Neural progenitor cell (in vitro differentiated cells): ENCODE data around the gene DTNB. TPM values are rescaled to one million over a fixed set of nuclear protein-coding genes. Genes with fewer than 3 reads are reported as not detected.
"Not testable (repeated sequence)": the region's sequence is repeated elsewhere in the genome, so short reads cannot be mapped to it uniquely, and the experiment has no call there.

ENCODE experiments used
- DNase-seq: peaks from one replicate; pipeline ENCODE4 v3.0.0-alpha.2; 2016; ENCODE audit warnings: low spot score
- H2AFZ ChIP-seq: fragments of 200-600 bp; sonication (generic); replicated peaks from 2 replicates; pipeline ENCODE4 v1.6.1; 2016; ENCODE audit warnings: antibody characterized with exemption
- H3F3A ChIP-seq: fragments of 200-600 bp; sonication (generic); 2 replicates; pipeline ENCODE4 v1.6.1; 2016; ENCODE audit warnings: antibody characterized with exemption, low read depth
- H3K27ac ChIP-seq: fragments of 200-600 bp; sonication (generic); 2 replicates; pipeline ENCODE4 v1.5.1; 2016; ENCODE audit warnings: mild to moderate bottlenecking
- H3K27me3 ChIP-seq: fragments of 200-600 bp; sonication (generic); 2 replicates; pipeline ENCODE4 v1.6.1; 2016; ENCODE audit warnings: mild to moderate bottlenecking, moderate library complexity
- H3K36me3 ChIP-seq: fragments of 200-600 bp; sonication (generic); 2 replicates; pipeline ENCODE4 v1.5.1; 2016
- H3K4me1 ChIP-seq: fragments of 200-600 bp; sonication (generic); 2 replicates; pipeline ENCODE4 v1.6.1; 2016; ENCODE audit warnings: mixed run types
- H3K4me2 ChIP-seq: fragments of 200-600 bp; sonication (generic); 2 replicates; pipeline ENCODE4 v1.6.1; 2016
- H3K4me3 ChIP-seq: fragments of 200-600 bp; sonication (generic); 2 replicates; pipeline ENCODE4 v1.5.1; 2016
- H3K79me2 ChIP-seq: fragments of 200-600 bp; sonication (generic); 2 replicates; pipeline ENCODE4 v1.6.1; 2016; ENCODE audit warnings: low read depth
- H3K9ac ChIP-seq: fragments of 200-600 bp; sonication (generic); 2 replicates; pipeline ENCODE4 v1.6.1; 2016
- H3K9me3 ChIP-seq: fragments of 200-600 bp; sonication (generic); 2 replicates; pipeline ENCODE4 v1.5.1; 2016; ENCODE audit warnings: low read depth
- H4K20me1 ChIP-seq: fragments of 200-600 bp; sonication (generic); 2 replicates; pipeline ENCODE4 v1.6.1; 2016; ENCODE audit warnings: low read depth
- H3K27ac Mint-ChIP-seq: 3 replicates; pipeline ENCODE4 v1.8.0; 2021; ENCODE audit warnings: mixed read lengths
- H3K27me3 Mint-ChIP-seq: 2 replicates; pipeline ENCODE4 v1.8.0; 2022; ENCODE audit warnings: low read depth, mild to moderate bottlenecking, inconsistent platforms, moderate library complexity, mixed read lengths; ENCODE audit not compliant: insufficient read depth
- H3K36me3 Mint-ChIP-seq: 3 replicates; pipeline ENCODE4 v1.8.0; 2021; ENCODE audit warnings: mixed read lengths
- H3K4me1 Mint-ChIP-seq: 3 replicates; pipeline ENCODE4 v1.8.0; 2021; ENCODE audit warnings: mixed read lengths
- H3K4me3 Mint-ChIP-seq: 3 replicates; pipeline ENCODE4 v1.8.0; 2021; ENCODE audit warnings: mild to moderate bottlenecking, moderate library complexity, mixed read lengths
- H3K9me3 Mint-ChIP-seq: 3 replicates; pipeline ENCODE4 v1.8.0; 2020; ENCODE audit warnings: mixed read lengths
- CTCF ChIP-seq: fragments of 200-600 bp; sonication (generic); IDR thresholded peaks from 2 replicates; pipeline ENCODE4 v1.5.1; 2017; ENCODE audit warnings: antibody characterized with exemption, mild to moderate bottlenecking
- EZH2 ChIP-seq: fragments of 200-600 bp; sonication (generic); IDR thresholded peaks from 2 replicates; pipeline ENCODE4 v1.6.1; 2017; ENCODE audit warnings: antibody characterized with exemption, mild to moderate bottlenecking, moderate library complexity
- EZH2phosphoT487 ChIP-seq: fragments of 200-600 bp; sonication (generic); IDR thresholded peaks from 2 replicates; pipeline ENCODE4 v1.6.1; 2017; ENCODE audit warnings: antibody characterized with exemption
- total RNA-seq: library from RNA; depleted of rRNA; stranded (reverse); fragments of >200 nt; gene quantifications from 2 replicates; pipeline ENCODE4 v1.2.3, GENCODE V29; 2015; ENCODE audit warnings: low replicate concordance

Gene DTNB
- total RNA-seq, 1 donor from 2014 or later: 27.1 TPM

GRCh38 chr2:25606892-25607291, 66.5 kb downstream of the DTNB start:
- H3K4me1 Mint-ChIP-seq: peaks cover 6% of the 10 kb centered on the region
- H3K9me3 ChIP-seq: no peaks in the 10 kb centered on the region
- no peaks in the 10 kb centered on the region for H3K27me3 Mint-ChIP-seq

DNA sequence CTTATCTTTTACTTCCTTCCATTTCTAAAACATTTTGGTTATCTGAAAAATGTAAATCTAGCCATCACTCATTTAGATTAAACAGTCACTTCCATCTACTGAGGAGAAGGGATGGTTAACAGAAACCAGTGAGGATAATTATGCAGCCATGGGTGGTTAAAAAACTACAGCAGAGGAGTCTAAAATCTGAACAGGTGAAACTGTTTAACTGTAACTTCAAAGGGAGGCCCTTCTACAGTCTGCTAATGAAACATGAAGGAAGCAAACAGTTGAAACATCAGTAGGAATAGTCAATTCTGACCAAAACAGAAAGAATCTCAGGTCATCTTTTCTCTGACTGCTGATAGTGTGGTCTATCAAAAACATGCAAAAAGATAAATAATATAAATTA, 71.0 kb downstream of the DTNB start:
- Histone ChIP-seq H3K79me2 (no peaks in the 10 kb centered on the region), H3K4me1 (no peaks in the 10 kb centered on the region), H3K27me3 (no peaks in the 10 kb centered on the region), H2AFZ (no peak overlapping the region), H3K4me3 (no peak overlapping the region), H3K4me2 (no peak overlapping the region), H3K9me3 (no peaks in the 10 kb centered on the region), H3K9ac (no peak overlapping the region), H3K36me3 (no peaks in the 10 kb centered on the region), H3F3A (no peaks in the 10 kb centered on the region), H4K20me1 (no peaks in the 10 kb centered on the region), H3K27ac (no peak overlapping the region)
- H3K4me1 Mint-ChIP-seq: no peaks in the 10 kb centered on the region
- DNase-seq: no peak
- peaks cover 4% of the 10 kb centered on the region for H3K36me3 Mint-ChIP-seq
- H3K9me3 Mint-ChIP-seq: no peaks in the 10 kb centered on the region
- TF ChIP-seq EZH2phosphoT487: no peak
- TF ChIP-seq EZH2: no peak
- TF ChIP-seq CTCF: no peak
- H3K27me3 Mint-ChIP-seq: no peaks in the 10 kb centered on the region
- H3K27ac Mint-ChIP-seq: no peak overlapping the region
- no peak overlapping the region for H3K4me3 Mint-ChIP-seq

More at GRCh38 chr2:25606892-25607291, 66.5 kb downstream of the DTNB start:
- H3K9me3 Mint-ChIP-seq: no peaks in the 10 kb centered on the region
- Histone ChIP-seq H3K27me3 (no peaks in the 10 kb centered on the region), H3K9ac (no peak overlapping the region), H3K27ac (no peak overlapping the region), H3F3A (no peaks in the 10 kb centered on the region), H3K4me1 (peaks cover 4% of the 10 kb centered on the region), H4K20me1 (no peaks in the 10 kb centered on the region), H3K4me2 (no peak overlapping the region), H3K79me2 (no peaks in the 10 kb centered on the region), H3K4me3 (no peak overlapping the region), H2AFZ (no peak overlapping the region), H3K36me3 (no peaks in the 10 kb centered on the region)
- H3K4me3 Mint-ChIP-seq: no peak overlapping the region
- TF ChIP-seq CTCF (peak; percentile 63), EZH2phosphoT487 (no peak), EZH2 (no peak)
- H3K36me3 Mint-ChIP-seq: no peaks in the 10 kb centered on the region
- no peak overlapping the region for H3K27ac Mint-ChIP-seq
- DNase-seq: peak; percentile 28

DNA sequence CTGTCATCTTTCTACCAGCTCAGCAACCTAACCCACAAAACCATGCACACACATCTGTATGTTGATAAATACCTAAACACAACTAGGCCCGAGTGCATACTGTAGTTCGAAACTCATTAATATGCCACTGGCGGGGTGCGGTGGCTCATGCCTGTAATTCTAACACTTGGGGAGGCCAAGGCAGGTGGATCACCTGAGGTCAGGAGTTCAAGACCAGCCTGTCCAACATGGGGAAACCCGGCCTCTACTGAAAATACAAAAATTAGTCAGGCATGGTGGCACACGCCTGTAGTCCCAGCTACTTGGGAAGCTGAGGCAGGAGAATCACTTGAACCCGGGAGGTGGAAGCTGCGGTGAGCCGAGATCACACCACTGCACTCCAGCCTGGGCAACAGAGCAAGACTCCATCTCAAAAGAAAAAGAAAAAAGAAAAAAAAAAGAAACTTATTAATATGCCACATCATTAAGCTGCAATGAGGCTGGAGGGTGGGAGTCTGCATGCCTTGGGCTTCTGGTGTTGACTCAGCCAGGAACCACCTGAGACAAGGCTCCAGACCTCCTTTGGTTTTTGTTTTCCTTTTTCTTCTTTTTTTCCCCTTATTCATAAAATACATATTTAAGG, 71.6 kb downstream of the DTNB start:
- not testable (repeated sequence) for H3K9ac ChIP-seq, H3K4me3 Mint-ChIP-seq, H3K79me2 ChIP-seq, H3K4me1 Mint-ChIP-seq, H3K27me3 Mint-ChIP-seq, H3K4me1 ChIP-seq, H3K27ac Mint-ChIP-seq, DNase-seq, H3K27me3 ChIP-seq, H3K9me3 Mint-ChIP-seq, H3F3A ChIP-seq, H3K27ac ChIP-seq, H3K36me3 ChIP-seq, H4K20me1 ChIP-seq, H3K36me3 Mint-ChIP-seq, H3K4me3 ChIP-seq, H3K9me3 ChIP-seq, H2AFZ ChIP-seq, H3K4me2 ChIP-seq

- Mint-ChIP-seq H3K4me1 (no peaks in the 10 kb centered on the region), H3K27ac (no peak overlapping the region), H3K27me3 (no peaks in the 10 kb centered on the region), H3K4me3 (no peak overlapping the region), H3K9me3 (no peaks in the 10 kb centered on the region), H3K36me3 (peaks cover 4% of the 10 kb centered on the region)
- no peak for DNase-seq
- no peaks in the 10 kb centered on the region for H3K4me1 ChIP-seq
- H3K9ac ChIP-seq: no peak overlapping the region
- no peak overlapping the region for H3K4me3 ChIP-seq
- no peaks in the 10 kb centered on the region for H3K9me3 ChIP-seq
- H4K20me1 ChIP-seq: no peaks in the 10 kb centered on the region
- no peaks in the 10 kb centered on the region for H3K79me2 ChIP-seq
- H3F3A ChIP-seq: no peaks in the 10 kb centered on the region
- no peak overlapping the region for H2AFZ ChIP-seq
- no peaks in the 10 kb centered on the region for H3K36me3 ChIP-seq
- H3K27ac ChIP-seq: no peak overlapping the region
- no peak overlapping the region for H3K4me2 ChIP-seq
- no peaks in the 10 kb centered on the region for H3K27me3 ChIP-seq
- TF ChIP-seq CTCF: no peak
- TF ChIP-seq EZH2: no peak
- TF ChIP-seq EZH2phosphoT487: no peak
Measured at GRCh38 chr2:25598911-25599310, 74.5 kb downstream of the DTNB start.
